GM23248 (cell line): ENCODE data around the gene POLA2.

Experiments
- EZH2 ChIP-seq: fragments of 200-600 bp; sonication (generic); IDR thresholded peaks from 2 replicates; pipeline ENCODE4 v1.6.1; 2018; ENCODE audit warnings: antibody characterized with exemption, mild to moderate bottlenecking; ENCODE audit not compliant: insufficient read depth, poor library complexity, severe bottlenecking
- EZH2phosphoT487 ChIP-seq: fragments of 200-600 bp; sonication (generic); IDR thresholded peaks from 2 replicates; pipeline ENCODE4 v1.6.1; 2018; ENCODE audit warnings: antibody characterized with exemption, moderate library complexity, mild to moderate bottlenecking, low read depth; ENCODE audit not compliant: insufficient read depth

DNA sequence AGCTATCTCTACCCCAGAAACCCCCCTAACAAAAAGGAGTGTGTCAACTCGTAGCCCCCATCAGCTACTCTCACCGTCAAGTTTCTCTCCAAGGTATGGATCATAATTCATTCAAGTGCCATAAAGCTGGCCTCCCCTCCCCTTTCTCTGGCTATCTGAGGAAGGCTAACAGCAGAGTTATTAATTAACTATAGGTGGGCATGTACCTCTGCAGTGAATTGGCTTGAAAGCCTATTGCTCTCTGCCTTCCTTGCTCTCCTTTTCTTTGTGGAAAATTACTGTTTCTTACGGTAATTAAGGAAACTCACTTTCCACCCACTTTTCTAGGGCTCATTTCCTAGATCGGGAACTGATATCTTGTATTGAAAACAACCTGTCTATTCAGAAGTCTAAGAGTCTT, 14.1 kb downstream of the POLA2 start:
- TF ChIP-seq EZH2phosphoT487 (no peak), EZH2 (no peak)
